ENCODE results near the gene BTBD6. TPM values are rescaled to one million over a fixed set of nuclear protein-coding genes. Genes with fewer than 3 reads are reported as not detected.
A peak's percentile ranks its signal among the peaks of the same experiment; 100 is the strongest.

The BTBD6 gene
- total RNA-seq, 2 experiments from 2014 or later = 44.2 to 45.7 TPM

DNA sequence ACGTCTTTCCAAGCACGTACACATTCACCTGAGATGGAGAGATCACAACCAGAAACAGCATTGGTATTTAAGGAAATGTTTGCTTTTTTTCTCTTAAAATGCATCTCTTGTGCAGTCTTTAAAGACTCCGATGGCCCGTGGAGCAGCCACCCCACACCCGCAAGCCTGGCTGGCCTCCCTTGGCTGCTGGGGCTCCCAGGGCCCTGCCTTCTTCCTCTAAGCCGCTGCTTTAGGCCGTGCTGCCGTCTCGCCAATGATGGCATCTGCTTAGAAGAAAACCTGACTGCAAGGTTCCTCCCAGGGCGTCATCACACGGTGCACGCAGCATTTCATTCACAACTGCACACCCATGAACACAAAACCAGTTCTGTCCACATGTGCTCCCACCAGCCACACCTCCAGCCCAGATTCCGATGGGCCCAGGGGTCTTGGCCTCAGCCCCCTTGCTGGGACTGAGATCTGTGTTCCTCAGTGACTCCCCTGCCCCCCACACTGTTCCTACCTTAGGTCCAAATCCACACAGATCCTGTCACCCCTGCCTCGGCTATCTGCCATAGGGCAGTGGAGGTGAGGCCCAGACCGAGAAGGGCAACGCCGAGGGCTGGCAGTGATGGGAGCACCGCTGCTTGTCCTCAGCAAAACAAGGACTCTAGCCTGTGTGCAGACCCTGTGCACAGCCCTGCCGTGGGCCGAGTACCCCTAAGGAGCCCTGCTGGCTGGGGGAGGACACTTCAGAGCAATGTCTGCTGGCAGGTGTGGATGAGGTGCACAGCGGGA is 4.4 kb downstream of the BTBD6 start:
- CTCF ChIA-PET = no interaction called here
- no peak overlapping the region for H3K27ac Mint-ChIP-seq
- H3K4me3 Mint-ChIP-seq = no peak overlapping the region
- POLR2A ChIA-PET = interaction anchor here (0.6 kb wide), 1 partner anchor 40 kb away, joined by 3 read pairs; no protein-coding TSS in a partner anchor
- peaks cover 20% of the 10 kb centered on the region for H3K36me3 Mint-ChIP-seq (ENCODE audit: low read depth)
- no peaks in the 10 kb centered on the region for H3K27me3 Mint-ChIP-seq
- no peak for DNase-seq
- H3K4me1 Mint-ChIP-seq = peaks cover 30% of the 10 kb centered on the region
- H3K9me3 Mint-ChIP-seq = no peaks in the 10 kb centered on the region

DNA sequence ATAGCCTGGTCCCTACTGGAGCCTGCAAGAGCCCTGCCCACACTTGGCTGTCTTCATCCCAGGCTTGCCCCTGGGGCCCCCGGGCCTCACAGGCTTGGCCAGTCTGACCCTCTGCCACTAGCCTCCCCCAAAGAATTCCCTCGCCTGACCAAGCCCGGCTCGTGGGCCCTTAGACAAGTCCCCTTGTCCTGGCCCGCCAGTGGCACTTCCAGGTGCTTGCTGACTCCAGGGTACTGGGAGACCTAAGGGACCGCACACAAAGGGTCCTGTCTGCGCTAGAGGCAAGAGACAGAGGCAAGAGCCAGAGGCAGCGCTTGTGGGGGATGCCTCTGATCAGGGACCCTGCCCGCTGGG is 5.0 kb downstream of the BTBD6 start:
- POLR2A ChIA-PET = interaction anchor here (0.6 kb wide), 1 partner anchor 39 kb away, joined by 3 read pairs; no protein-coding TSS in a partner anchor
- H3K27me3 Mint-ChIP-seq = no peaks in the 10 kb centered on the region

DNA sequence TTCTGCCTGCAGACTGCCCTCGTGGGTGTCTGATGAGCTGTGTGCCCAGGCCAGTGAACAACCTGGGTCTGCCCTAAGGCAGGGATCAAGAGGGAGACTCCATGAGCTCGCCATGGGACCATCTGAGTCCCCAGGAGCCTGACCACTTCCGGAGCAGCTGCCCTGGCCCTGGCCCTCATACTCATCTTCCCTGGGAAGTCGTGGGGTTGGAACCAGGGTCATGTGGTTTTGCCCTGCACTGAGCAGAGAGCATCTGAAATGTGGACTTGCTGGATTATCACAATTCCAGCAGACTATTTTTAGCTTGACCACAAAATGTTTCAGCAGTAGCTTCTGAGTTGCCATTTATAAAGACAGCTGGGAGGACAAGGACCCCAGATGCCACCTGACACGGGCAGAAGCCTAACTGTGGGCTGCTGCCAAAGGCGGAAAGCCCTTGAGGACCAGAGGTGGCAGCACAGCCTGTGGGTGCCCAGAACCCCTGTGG is 6.7 kb downstream of the BTBD6 start:
- DNase-seq = no peak
- Mint-ChIP-seq H3K27me3 (no peaks in the 10 kb centered on the region), H3K4me3 (no peak overlapping the region), H3K9me3 (no peaks in the 10 kb centered on the region), H3K36me3 (ENCODE audit: low read depth) (peaks cover 12% of the 10 kb centered on the region), H3K27ac (no peak overlapping the region), H3K4me1 (peaks cover 18% of the 10 kb centered on the region)
- ChIA-PET CTCF (no interaction called here), POLR2A (interaction anchor here (1.0 kb wide), 1 partner anchor 20 kb away, joined by 3 read pairs; no protein-coding TSS in a partner anchor)

More for the DNA sequence above, 5.0 kb downstream of the BTBD6 start:
- H3K36me3 Mint-ChIP-seq (ENCODE audit: low read depth) = peaks cover 20% of the 10 kb centered on the region
- H3K4me3 Mint-ChIP-seq = no peak overlapping the region
- H3K9me3 Mint-ChIP-seq = no peaks in the 10 kb centered on the region
- peaks cover 27% of the 10 kb centered on the region for H3K4me1 Mint-ChIP-seq
- H3K27ac Mint-ChIP-seq = no peak overlapping the region
- CTCF ChIA-PET = no interaction called here
- no peak for DNase-seq

DNA sequence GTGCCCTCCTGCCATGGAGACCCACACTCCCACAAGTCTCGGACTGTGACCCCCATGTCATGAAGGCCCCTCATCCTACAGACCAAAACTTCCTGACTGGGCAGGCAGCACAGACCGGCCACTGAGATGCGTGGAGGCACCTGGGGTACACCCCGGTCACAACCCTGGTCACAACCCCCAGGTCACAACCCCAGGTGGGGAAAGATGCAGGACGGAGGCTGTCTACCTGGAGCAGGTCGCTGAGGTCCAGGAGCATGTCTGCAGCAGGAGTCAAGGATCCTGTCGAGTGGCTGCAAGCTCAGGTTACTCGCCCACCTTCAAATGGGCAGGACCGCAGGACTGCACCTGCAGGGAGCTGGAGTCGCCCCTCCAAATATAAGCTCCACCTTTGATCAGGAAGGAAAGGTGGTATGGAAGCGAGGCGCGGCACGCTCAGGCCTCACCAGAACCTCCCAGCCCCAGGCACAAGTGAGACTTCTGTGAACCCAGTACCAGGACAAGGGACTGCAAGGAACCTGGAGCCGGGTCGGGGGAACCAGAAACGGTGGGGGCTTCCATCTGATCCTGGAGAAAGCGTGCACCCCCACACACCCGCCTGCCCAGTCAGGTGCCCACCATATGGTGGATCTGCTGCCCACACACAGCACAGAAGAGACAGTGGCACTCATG is 8.1 kb downstream of the BTBD6 start:
- ChIA-PET CTCF (no interaction called here), POLR2A (no interaction called here)
- no peaks in the 10 kb centered on the region for H3K9me3 Mint-ChIP-seq
- H3K4me3 Mint-ChIP-seq = no peak overlapping the region
- no peaks in the 10 kb centered on the region for H3K27me3 Mint-ChIP-seq
- no peak overlapping the region for H3K27ac Mint-ChIP-seq
- peaks cover 3% of the 10 kb centered on the region for H3K36me3 Mint-ChIP-seq (ENCODE audit: low read depth)
- DNase-seq = no peak
- peaks cover 9% of the 10 kb centered on the region for H3K4me1 Mint-ChIP-seq

DNA sequence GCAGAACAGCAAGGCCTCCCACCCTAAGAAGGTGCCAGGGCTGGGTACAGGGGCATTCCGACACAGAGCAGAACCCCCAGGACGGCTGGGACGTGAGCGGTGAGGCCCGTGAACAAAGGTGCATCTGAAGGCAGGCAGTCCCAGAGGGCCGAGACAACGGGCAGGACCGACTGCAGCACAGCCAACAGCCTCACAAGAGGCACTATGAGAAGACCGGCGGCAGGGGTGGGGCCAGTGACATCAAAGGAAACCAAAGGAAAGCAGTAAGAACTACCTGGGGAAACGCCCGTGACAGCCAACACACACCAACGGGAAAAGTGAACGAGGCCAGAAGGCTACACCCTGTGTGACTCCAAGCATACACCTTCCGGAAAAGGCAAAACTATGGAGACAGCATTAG is 9.1 kb downstream of the BTBD6 start:
- peaks cover 9% of the 10 kb centered on the region for H3K4me1 Mint-ChIP-seq
- H3K27ac Mint-ChIP-seq = no peak overlapping the region
- DNase-seq = peak; percentile 34
- no peaks in the 10 kb centered on the region for H3K27me3 Mint-ChIP-seq
- peaks cover 3% of the 10 kb centered on the region for H3K36me3 Mint-ChIP-seq (ENCODE audit: low read depth)
- no peak overlapping the region for H3K4me3 Mint-ChIP-seq
- CTCF ChIA-PET = no interaction called here
- H3K9me3 Mint-ChIP-seq = no peaks in the 10 kb centered on the region
- POLR2A ChIA-PET = no interaction called here

DNA sequence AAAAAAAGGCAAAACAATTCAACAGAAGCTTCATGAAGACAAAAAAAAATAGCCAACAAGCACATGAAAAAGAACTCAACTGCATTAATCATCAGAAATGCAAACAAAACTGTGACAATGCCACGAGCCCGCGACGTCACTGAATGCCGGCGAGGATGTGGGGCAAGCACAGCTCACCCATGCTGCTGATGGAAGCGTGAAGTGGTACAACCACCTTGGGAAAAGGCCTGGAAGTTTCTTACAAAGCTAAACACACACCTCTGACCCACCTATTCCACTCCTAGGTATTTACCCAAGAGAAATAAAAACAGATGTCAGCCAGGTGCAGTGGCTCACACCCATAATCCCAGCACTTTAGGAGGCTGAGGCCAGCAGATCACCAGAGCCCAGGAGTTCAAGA is 10.5 kb downstream of the BTBD6 start:
- Mint-ChIP-seq H3K36me3 (ENCODE audit: low read depth) (no peaks in the 10 kb centered on the region), H3K4me1 (peaks cover 9% of the 10 kb centered on the region), H3K4me3 (no peak overlapping the region), H3K27ac (no peak overlapping the region), H3K27me3 (no peaks in the 10 kb centered on the region), H3K9me3 (no peaks in the 10 kb centered on the region)
- ChIA-PET CTCF (interaction anchor here (1.2 kb wide), 1 partner anchor 11 kb away, joined by 4 read pairs; no protein-coding TSS in a partner anchor), POLR2A (no interaction called here)
- no peak for DNase-seq

DNA sequence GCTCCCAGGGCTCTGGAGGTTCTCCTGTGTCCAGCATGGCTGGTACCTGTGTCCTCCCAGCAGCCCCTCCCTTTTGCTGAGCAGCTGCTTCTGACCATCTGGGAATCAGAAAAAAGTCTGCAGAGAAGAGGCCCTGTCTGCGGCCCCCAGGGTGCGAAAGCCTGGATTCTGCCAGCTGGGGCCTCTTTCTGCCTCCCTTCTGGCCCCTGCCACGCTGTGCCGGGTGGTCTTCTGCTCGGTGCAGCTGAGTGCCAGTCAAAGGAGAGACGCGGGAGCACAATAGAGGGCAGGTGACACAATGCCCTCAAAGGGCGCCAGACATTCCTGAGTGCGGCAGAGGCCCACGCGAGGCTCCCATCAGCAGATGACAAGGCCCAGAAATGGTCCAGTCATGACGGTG is 12.6 kb downstream of the BTBD6 start:
- CTCF ChIA-PET = no interaction called here
- no peak overlapping the region for H3K4me3 Mint-ChIP-seq
- no peak for DNase-seq
- peaks cover 9% of the 10 kb centered on the region for H3K4me1 Mint-ChIP-seq
- no peaks in the 10 kb centered on the region for H3K9me3 Mint-ChIP-seq
- no peak overlapping the region for H3K27ac Mint-ChIP-seq
- H3K36me3 Mint-ChIP-seq (ENCODE audit: low read depth) = no peaks in the 10 kb centered on the region
- POLR2A ChIA-PET = interaction anchor here (1.8 kb wide), 1 partner anchor 13 kb away, joined by 5 read pairs; no protein-coding TSS in a partner anchor
- no peaks in the 10 kb centered on the region for H3K27me3 Mint-ChIP-seq

DNA sequence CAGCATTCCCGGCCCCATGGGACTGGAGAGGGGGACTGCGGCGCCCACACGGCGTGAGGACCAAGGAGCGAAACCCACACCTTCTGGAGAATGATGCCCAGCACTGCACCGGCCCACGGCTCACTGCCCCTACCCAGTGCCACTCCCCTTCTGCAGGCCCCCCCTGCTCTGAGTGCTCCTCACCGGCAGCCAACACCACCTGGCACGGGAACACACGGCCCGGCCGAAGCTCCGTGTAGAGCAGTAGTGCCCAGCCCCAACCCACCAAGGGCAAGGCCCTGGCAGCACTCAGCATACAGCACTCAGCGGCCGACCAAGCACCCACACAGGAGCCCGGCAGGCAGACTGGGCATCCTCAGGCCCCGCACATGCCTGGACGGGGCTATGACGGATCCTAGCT is 13.4 kb downstream of the BTBD6 start:
- ChIA-PET POLR2A (no interaction called here), CTCF (no interaction called here)
- H3K27ac Mint-ChIP-seq = no peak overlapping the region
- H3K4me1 Mint-ChIP-seq = peaks cover 9% of the 10 kb centered on the region
- no peak overlapping the region for H3K4me3 Mint-ChIP-seq
- H3K27me3 Mint-ChIP-seq = no peaks in the 10 kb centered on the region
- H3K36me3 Mint-ChIP-seq (ENCODE audit: low read depth) = no peaks in the 10 kb centered on the region
- no peak for DNase-seq
- no peaks in the 10 kb centered on the region for H3K9me3 Mint-ChIP-seq

DNA sequence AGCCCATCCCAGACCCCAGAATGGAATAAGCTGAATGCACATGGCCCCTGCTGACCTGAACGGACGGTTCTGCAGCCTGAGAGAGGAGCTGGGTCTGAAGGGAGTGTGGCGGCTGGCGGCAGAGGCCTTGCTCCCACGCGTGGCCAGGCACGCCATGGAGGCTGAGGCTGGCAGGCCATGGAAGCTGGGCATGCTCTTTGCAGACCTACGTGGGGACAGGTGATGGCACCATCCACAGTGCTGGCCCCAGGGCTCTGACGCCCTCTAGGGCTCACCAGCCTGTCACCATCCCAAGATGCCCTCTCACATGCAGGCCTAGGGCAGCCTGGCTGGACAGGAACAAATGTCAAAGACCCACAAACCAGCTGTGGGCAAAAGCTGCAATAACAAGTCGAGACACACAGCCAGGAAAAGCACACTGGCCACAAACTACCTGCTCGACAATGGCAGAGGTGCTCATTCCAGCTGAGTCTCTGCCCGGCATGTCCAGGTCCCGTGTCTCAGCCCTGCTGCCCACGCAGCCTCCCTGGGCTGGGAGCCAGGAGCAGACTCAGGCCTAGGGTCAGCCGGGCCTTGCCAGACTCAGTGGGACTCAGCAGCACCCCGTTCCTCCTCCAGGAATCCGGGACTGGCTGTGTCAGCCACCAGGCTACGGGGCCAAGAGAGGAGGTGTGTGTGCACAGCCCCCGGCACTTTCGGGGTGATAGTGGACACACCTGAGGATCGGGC is 19.7 kb downstream of the BTBD6 start:
- CTCF ChIA-PET = interaction anchor here (1.3 kb wide), 1 partner anchor 84 kb away, joined by 4 read pairs; no protein-coding TSS in a partner anchor
- H3K36me3 Mint-ChIP-seq (ENCODE audit: low read depth) = no peaks in the 10 kb centered on the region
- POLR2A ChIA-PET = no interaction called here

DNA sequence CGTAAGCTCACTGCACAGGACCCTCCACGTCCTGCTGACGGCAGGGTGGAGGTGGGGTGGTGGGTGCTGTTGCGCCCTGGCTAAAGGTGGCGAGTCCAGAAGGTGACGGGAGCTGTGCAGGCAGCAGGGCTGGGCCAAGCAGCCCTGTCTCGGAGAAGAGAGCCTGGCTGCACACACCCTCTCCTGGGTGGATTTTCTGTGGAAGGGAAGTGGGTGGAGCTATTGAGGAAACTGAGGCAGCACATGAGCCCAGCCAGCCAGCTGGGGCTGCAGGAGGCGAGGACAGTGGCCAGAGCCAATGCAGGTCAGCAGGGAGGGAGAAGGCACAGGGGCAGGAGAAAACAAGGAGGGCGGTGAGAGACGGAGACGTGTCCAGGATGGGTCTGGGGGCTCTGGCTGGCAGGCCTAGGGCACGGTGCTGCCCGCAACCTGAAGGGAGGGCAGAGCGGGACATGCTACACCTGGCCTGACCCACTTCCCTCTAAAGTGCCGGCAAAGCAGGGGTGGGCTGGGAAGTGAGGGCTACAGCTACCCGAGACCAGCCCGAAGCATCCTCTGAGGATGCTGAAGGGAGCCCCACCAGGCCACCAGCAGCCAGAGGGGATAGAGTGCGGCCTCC is 20.5 kb downstream of the BTBD6 start:
- ChIA-PET CTCF (no interaction called here), POLR2A (no interaction called here)
- DNase-seq = no peak
- Mint-ChIP-seq H3K27me3 (no peaks in the 10 kb centered on the region), H3K36me3 (ENCODE audit: low read depth) (no peaks in the 10 kb centered on the region), H3K4me1 (no peaks in the 10 kb centered on the region), H3K27ac (no peak overlapping the region), H3K9me3 (no peaks in the 10 kb centered on the region), H3K4me3 (no peak overlapping the region)

More for the DNA sequence above, 19.7 kb downstream of the BTBD6 start:
- Mint-ChIP-seq H3K27me3 (no peaks in the 10 kb centered on the region), H3K9me3 (no peaks in the 10 kb centered on the region), H3K4me3 (no peak overlapping the region), H3K4me1 (no peaks in the 10 kb centered on the region), H3K27ac (no peak overlapping the region)
- no peak for DNase-seq

DNA sequence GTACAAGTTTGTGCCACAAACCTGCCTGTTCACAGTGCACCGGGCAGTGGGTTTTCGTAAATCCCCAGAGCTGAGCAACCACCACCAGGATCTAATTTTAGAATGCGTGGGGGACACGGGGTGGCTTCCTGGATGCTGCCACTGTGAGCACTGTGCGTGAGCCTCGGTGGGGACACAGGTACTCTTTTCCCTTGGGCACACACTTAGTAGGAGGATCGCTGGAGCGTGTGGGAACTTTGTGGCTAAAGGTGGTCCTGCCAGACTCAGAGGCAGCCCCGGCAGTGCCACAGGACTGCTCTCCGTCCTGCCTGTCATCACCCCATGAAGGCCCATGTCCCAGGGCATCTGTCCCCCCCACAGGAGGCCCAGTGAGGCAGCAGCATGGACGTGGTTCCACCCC is 21.1 kb downstream of the BTBD6 start:
- no peaks in the 10 kb centered on the region for H3K4me1 Mint-ChIP-seq
- H3K4me3 Mint-ChIP-seq = no peak overlapping the region
- POLR2A ChIA-PET = no interaction called here
- no peaks in the 10 kb centered on the region for H3K36me3 Mint-ChIP-seq (ENCODE audit: low read depth)
- H3K9me3 Mint-ChIP-seq = no peaks in the 10 kb centered on the region
- H3K27me3 Mint-ChIP-seq = no peaks in the 10 kb centered on the region
- no peak for DNase-seq
- CTCF ChIA-PET = no interaction called here
- H3K27ac Mint-ChIP-seq = no peak overlapping the region

DNA sequence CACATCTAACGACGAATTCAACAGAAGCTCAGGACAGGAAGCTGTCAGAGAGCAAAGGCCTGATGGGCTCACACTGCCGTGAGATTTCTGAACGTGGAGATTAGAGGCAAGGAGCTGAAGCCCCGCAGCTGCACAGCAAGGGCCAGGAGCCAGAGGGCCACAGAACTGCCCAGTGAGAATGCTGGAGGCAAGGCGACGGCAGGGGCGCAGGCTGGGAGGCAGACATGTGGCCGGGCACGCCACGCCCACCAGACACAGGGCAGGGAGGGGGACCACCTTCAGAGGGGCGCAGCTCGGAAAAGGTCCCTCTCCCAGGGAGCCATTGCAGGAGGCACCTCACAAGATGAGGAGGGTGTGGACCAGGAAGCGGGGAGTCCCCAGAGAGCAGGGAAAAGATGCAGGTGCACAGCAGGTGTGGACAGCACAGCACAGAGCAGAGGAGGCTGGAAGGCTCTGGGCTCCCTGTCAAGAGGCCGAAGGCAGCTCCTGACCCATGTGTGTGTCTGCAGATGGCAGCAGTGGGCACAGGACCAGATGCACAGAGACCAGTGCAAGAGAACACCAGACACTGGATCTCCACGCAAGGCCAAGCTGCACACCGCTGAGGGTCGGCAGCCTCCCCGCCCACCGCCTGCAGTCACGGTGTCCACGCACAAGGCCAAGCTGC is 23.0 kb downstream of the BTBD6 start:
- POLR2A ChIA-PET = no interaction called here
- Mint-ChIP-seq H3K27ac (no peak overlapping the region), H3K36me3 (ENCODE audit: low read depth) (no peaks in the 10 kb centered on the region)

More for the DNA sequence above, 23.0 kb downstream of the BTBD6 start:
- CTCF ChIA-PET = no interaction called here
- Mint-ChIP-seq H3K4me1 (no peaks in the 10 kb centered on the region), H3K9me3 (no peaks in the 10 kb centered on the region), H3K27me3 (no peaks in the 10 kb centered on the region), H3K4me3 (no peak overlapping the region)
- no peak for DNase-seq

All from activated CD4-positive, alpha-beta memory T cell treated with anti-CD3 and anti-CD28 coated beads, Interleukin-2, amount 10 ng/mL, durations not matched to agents 7 days and 5 days (primary cell).